Measurements from ENCODE around the gene COPS3.

DNA sequence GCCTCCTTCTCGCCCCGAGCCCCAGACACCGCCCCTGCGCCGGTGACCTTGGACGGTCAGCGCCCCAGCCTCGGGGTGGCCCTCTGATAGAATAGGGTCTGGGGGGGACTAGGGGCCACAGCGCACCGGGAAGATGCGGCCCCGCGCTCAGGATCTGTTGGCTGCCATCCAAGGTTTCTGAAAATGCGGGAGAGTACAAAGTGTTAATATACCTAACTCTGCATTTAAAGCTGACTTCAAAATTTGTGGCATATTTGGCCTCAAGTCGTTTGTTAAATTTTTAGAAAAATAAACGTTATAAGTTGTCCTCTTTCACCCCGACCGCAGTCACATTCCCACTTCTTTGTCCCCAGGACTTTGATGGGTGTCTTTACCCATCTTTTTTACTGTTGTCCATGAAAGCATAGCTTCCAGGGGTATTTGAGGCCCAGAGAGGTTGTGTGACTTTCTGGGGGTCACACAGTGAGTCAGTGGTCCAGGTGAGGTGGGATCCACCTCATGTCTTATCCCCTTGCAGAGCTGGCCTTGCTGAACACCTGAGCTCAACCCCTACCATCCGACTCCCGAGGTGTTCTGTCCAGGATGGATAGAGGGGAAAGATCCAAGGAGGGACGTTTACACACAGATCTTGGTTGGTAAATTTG, 22.9 kb upstream of the COPS3 start:
- TF ChIP-seq, protein P1, sequence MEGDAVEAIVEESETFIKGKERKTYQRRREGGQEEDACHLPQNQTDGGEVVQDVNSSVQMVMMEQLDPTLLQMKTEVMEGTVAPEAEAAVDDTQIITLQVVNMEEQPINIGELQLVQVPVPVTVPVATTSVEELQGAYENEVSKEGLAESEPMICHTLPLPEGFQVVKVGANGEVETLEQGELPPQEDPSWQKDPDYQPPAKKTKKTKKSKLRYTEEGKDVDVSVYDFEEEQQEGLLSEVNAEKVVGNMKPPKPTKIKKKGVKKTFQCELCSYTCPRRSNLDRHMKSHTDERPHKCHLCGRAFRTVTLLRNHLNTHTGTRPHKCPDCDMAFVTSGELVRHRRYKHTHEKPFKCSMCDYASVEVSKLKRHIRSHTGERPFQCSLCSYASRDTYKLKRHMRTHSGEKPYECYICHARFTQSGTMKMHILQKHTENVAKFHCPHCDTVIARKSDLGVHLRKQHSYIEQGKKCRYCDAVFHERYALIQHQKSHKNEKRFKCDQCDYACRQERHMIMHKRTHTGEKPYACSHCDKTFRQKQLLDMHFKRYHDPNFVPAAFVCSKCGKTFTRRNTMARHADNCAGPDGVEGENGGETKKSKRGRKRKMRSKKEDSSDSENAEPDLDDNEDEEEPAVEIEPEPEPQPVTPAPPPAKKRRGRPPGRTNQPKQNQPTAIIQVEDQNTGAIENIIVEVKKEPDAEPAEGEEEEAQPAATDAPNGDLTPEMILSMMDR (IDR thresholded peaks at IDR 0.05; ENCODE audit: low read length), result no peak
- TF ChIP-seq EZH2 (optimal IDR thresholded peaks at IDR 0.05; ENCODE audit: low read depth, low read length) (no peak), EZH2phosphoT487 (IDR thresholded peaks at IDR 0.05; ENCODE audit: low read length) (no peak)
